Raji (cell line): Measurements from ENCODE around the gene ZNF697.

Experiments
- POLR2A ChIP-seq: IDR thresholded peaks from 2 replicates; pipeline ENCODE4 v1.6.1; 2011; ENCODE audit warnings: low read depth, low read length, control low read depth; ENCODE audit not compliant: insufficient read depth

The ZNF697 gene

DNA sequence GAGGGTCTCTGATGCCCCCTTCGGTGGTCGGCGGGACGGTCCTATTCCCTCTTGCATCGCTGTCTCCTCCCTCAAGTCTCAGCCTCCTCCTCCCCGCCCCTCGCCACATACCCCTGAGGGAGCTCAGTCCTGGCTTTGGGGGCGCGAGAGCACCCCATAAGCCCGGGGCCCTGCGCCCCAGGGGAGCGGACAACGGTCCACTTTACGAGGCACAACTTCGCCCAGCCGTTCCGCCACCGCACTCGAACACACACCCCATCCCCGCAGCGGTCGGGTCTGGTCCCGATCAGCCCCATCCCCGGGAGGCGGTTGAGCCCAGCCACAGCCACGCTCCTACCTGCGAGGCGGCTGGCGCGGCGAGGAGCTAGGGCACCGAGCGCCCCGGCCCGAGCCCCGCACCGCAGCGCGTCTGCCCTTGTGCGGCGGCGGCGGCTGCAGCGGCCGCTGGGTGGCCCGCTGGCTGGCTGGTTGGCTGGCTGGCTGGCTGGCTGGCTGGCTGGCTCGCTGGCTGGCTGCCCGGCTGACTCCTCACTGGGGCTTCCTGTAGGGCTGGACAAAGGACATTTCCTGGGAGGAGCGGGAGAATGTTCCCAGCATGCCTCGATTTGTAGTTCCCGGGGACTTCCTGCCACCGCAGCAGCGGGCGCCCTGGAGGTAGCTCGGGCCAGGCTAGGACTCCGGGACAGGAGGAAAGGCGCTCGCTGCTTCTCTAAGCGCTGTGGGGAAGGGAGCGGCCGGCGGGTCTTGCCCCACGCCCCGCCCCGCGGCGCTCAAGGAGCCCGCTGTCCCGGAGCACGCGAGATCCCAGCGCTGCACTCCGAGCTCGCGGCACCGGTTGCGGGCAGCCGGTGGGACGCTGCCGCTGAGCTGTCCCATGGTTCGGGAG is at the start of gene ZNF697:
Gene ZNF697, minus strand, starts transcription at position 533 of the 886 bp plus-strand sequence. CDS start 22,166 bp downstream, outside the sequence.
- TF ChIP-seq POLR2A: no peak

DNA sequence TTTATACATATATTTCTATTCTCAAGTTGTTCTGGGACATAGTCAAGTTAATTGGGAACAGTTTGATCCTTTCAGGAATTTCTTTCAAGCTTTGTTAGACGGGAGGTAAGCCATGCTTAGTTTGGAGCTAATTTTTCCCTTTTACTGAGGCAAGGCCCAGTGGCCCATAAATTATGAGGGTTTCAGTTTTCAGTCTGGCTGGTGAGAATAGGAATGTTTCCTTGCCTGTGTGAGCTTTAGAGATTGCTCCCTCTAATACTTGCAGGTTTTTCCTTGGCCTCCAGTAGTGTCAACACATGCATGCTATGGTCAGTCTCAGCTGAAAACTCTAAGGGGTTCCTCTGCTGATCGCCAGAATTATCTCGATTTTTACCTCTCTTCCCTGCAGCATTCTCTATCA is 49.5 kb upstream of the ZNF697 start:
- TF ChIP-seq POLR2A: no peak

- no peak for TF ChIP-seq POLR2A
Measured at GRCh38 chr1:119689511-119689910, 41.4 kb upstream of the ZNF697 start.

DNA sequence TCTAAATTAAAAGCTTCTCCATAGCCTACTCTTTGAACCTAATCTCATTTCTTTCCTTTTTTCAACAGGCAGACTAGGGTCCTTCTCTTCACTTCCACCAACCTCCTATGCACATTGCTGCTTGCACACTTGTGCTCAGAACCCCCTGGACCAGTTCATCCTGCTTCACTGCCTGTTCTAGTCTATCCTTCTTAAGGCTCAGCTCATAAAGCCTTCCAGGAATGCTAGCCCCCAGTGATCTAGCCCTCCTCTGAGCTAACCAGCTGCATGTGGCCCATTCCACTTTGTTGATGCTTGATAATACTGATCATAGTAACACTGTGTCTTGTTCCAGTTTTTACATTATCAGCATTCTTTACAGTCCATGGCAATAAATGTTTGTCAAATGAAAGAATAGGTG is 40.7 kb upstream of the ZNF697 start:
- no peak for TF ChIP-seq POLR2A

- no peak for TF ChIP-seq POLR2A
Measured at GRCh38 chr1:119687434-119688079, 39.5 kb upstream of the ZNF697 start.

DNA sequence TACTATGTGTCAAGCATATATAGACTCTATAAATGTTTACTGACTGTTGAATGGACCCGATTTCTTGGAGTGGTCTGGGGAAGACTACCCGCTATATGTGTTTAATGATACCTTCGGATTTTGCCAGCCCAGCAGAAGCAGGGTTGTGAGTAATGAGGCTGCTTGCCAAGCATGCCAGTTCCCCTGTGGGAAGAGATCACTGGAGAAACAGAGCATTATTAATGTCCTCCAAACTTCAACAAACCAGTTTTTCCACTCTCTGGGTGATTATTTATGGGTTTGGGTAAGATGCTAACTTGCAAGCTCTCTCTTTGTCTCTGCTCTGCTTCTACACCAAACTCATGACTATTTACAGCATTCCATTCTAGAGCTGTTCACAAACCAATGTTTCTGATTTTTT is 38.6 kb upstream of the ZNF697 start:
- no peak for TF ChIP-seq POLR2A

GRCh38 chr1:119683893-119684292 is 35.8 kb upstream of the ZNF697 start:
- TF ChIP-seq POLR2A: no peak

DNA sequence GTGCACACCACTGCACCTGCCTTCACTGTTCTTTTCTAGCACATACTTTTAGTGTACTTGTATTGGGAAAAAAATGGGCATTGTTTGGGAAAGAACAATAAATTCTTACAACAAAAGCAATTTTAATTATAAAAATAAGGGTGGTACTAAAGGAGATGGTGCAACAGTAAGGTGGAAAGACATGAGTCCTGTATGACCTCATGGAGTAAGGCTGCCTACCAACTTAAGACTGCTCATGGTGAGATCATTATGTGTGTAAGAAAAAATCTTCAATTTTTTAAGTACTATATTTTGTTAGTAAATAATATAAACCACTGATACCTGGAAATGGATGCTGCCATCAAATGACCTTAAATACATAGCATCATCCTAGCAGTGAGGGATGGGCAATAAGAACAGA is 34.1 kb upstream of the ZNF697 start:
- TF ChIP-seq POLR2A: no peak

DNA sequence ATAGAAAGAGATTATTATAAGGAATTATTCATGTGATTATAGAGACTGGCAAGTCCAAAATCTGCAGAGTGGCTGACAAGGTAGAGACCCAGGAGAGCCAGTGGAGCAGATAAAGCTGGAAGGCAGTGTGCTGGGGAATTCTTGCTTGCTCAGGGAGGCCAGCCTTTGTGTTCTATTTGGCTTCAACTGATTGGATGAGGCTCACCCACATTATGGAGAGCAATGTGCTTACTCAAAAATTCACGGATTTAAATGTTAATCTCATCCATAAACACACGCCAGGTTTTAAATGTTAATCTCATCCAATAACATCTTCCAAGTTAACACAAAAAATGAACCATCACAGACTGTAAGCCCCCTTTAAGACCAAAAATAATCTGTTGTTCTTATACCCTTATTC is 33.5 kb upstream of the ZNF697 start:
- no peak for TF ChIP-seq POLR2A

GRCh38 chr1:119680723-119681122 is 32.7 kb upstream of the ZNF697 start:
- TF ChIP-seq POLR2A: no peak

GRCh38 chr1:119680193-119680592 is 32.1 kb upstream of the ZNF697 start:
- no peak for TF ChIP-seq POLR2A

- TF ChIP-seq POLR2A: no peak
Measured at GRCh38 chr1:119679223-119679622, 31.2 kb upstream of the ZNF697 start.

GRCh38 chr1:119676571-119677206 is 28.6 kb upstream of the ZNF697 start:
- TF ChIP-seq POLR2A: no peak

GRCh38 chr1:119675349-119676345 is 27.6 kb upstream of the ZNF697 start:
- no peak for TF ChIP-seq POLR2A
